Upper lobe of left lung (tissue), 6 donors: ENCODE data around the gene LDLRAD3. TPM values are rescaled to one million over a fixed set of nuclear protein-coding genes. Genes with fewer than 3 reads are reported as not detected.
"Not testable (repeated sequence)": the region's sequence is repeated elsewhere in the genome, so short reads cannot be mapped to it uniquely, and the experiment has no call there.

Source experiments
- ATAC-seq, 2 donors: fragments of 200-7000 bp; cut with Tn5 transposase; one replicate each; pipeline ENCODE4 v1.9.1; 2022; ENCODE audit warnings: mild to moderate bottlenecking in 2 of 2, moderate library complexity in 2 of 2; ENCODE audit not compliant: low FRiP score in 2 of 2
- DNase-seq, 2 donors: peaks; one replicate each; pipeline ENCODE4 v3.0.0-alpha.2; 2019 to 2020
- H3K27ac ChIP-seq, 4 donors: fragments of 200-600 bp; sonication (generic); one replicate each; pipeline ENCODE4 v1.5.1; 2016 to 2019
- H3K27me3 ChIP-seq, 4 donors: fragments of 200-600 bp; sonication (generic); one replicate each; pipeline ENCODE4 v1.5.1; 2017 to 2019
- H3K36me3 ChIP-seq, 4 donors: fragments of 200-600 bp; sonication (generic); one replicate each; pipeline ENCODE4 v1.5.1; 2016 to 2019
- H3K4me1 ChIP-seq, 4 donors: fragments of 200-600 bp; sonication (generic); one replicate each; pipeline ENCODE4 v1.5.1; 2018 to 2019
- H3K4me3 ChIP-seq, 4 donors: fragments of 200-600 bp; sonication (generic); one replicate each; pipeline ENCODE4 v1.5.1; 2017 to 2019; ENCODE audit warnings: mild to moderate bottlenecking in 2 of 4, moderate library complexity in 1 of 4
- H3K9me3 ChIP-seq, 4 donors: fragments of 200-600 bp; sonication (generic); one replicate each; pipeline ENCODE4 v1.5.1; 2018 to 2019
- CTCF ChIP-seq, 6 experiments: fragments of 450-650 bp in 4 of 6; fragments of 200-600 bp in 2 of 6; sonication (generic) in 2 of 6; IDR thresholded peaks; one replicate each; pipeline ENCODE4 v1.5.1; 2016 to 2019; ENCODE audit warnings: antibody characterized with exemption in 6 of 6
- EP300 ChIP-seq, 4 donors: sonication (generic); formaldehyde crosslinking; IDR thresholded peaks; one replicate each; pipeline ENCODE4 v1.5.1; 2017; ENCODE audit warnings: antibody characterized with exemption in 4 of 4, control low read depth in 2 of 4
- POLR2A ChIP-seq, 4 donors: fragments of 450-650 bp; IDR thresholded peaks; one replicate each; pipeline ENCODE4 v1.5.1; 2016 to 2017; ENCODE audit warnings: antibody characterized with exemption in 4 of 4, mild to moderate bottlenecking in 2 of 4
- POLR2AphosphoS5 ChIP-seq, 2 donors: sonication (generic); formaldehyde crosslinking; IDR thresholded peaks; one replicate each; pipeline ENCODE4 v1.5.1; 2017; ENCODE audit warnings: antibody characterized with exemption in 2 of 2
- WGBS, 2 donors: methylation state at CpG; one replicate each; pipeline ENCODE4 v1.1.5; 2017 to 2018; 5-methylcytosine and 5-hydroxymethylcytosine counted together
- total RNA-seq, 6 donors: library from RNA; depleted of rRNA in 4 of 6; stranded (reverse); fragments of >200 nt in 4 of 6; gene quantifications; one replicate each; pipeline versions ENCODE4 v1.1.0 to v1.2.1, GENCODE V29; 2016 to 2021
- donor health status: DM: no; HTN: no; CAD: no; lungs with moderate emphysema.
- donor health status: DM: no; HTN: yes; CAD: no; lungs with severe emphysema.

The LDLRAD3 gene
- total RNA-seq, 6 donors from 2014 or later, result 4.4 to 16.8 (median 7.4) TPM

GRCh38 chr11:36167073-36167472 is 223.2 kb downstream of the LDLRAD3 start:
- DNase-seq (no peak), ATAC-seq (no peak)
- no peaks in the 10 kb centered on the region for H3K36me3 ChIP-seq
- H3K9me3 ChIP-seq, result peaks cover 0 to 4% (median 0%) of the 10 kb centered on the region in 4 donors
- no peak for TF ChIP-seq POLR2AphosphoS5 (IDR thresholded peaks at IDR 0.05)
- no peak for TF ChIP-seq CTCF (IDR thresholded peaks at IDR 0.05)
- no peak for TF ChIP-seq EP300 (IDR thresholded peaks at IDR 0.05)
- TF ChIP-seq POLR2A (IDR thresholded peaks at IDR 0.05), result no peak
- no peak overlapping the region for H3K27ac ChIP-seq
- 94 to 100% methylated on average over 4 of the region's 4 CpGs for WGBS, 2 donors
- H3K4me3 ChIP-seq, result no peak overlapping the region
- no peaks in the 10 kb centered on the region for H3K27me3 ChIP-seq
- H3K4me1 ChIP-seq, result peaks cover 0 to 19% (median 1%) of the 10 kb centered on the region in 4 donors

GRCh38 chr11:36167729-36168128 is 223.9 kb downstream of the LDLRAD3 start:
- Histone ChIP-seq H3K9me3 (peaks cover 0 to 4% (median 0%) of the 10 kb centered on the region in 4 donors), H3K36me3 (no peaks in the 10 kb centered on the region), H3K27ac (no peak overlapping the region), H3K4me1 (peaks cover 0 to 17% (median 1%) of the 10 kb centered on the region in 4 donors), H3K27me3 (no peaks in the 10 kb centered on the region), H3K4me3 (no peak overlapping the region)
- TF ChIP-seq POLR2AphosphoS5 (IDR thresholded peaks at IDR 0.05), result no peak
- TF ChIP-seq EP300 (IDR thresholded peaks at IDR 0.05), result no peak
- TF ChIP-seq POLR2A (IDR thresholded peaks at IDR 0.05), result no peak
- TF ChIP-seq CTCF (IDR thresholded peaks at IDR 0.05), result no peak
- no peak for ATAC-seq
- WGBS, 2 donors, result 93 to 95% methylated on average over 6 of the region's 6 CpGs
- DNase-seq, result no peak

- TF ChIP-seq POLR2AphosphoS5 (IDR thresholded peaks at IDR 0.05), result no peak
- no peak for TF ChIP-seq CTCF (IDR thresholded peaks at IDR 0.05)
- no peak for TF ChIP-seq EP300 (IDR thresholded peaks at IDR 0.05)
- no peak for TF ChIP-seq POLR2A (IDR thresholded peaks at IDR 0.05)
- Histone ChIP-seq H3K36me3 (no peaks in the 10 kb centered on the region), H3K9me3 (no peaks in the 10 kb centered on the region), H3K4me1 (no peaks in the 10 kb centered on the region), H3K27ac (no peak overlapping the region), H3K27me3 (no peaks in the 10 kb centered on the region), H3K4me3 (no peak overlapping the region)
- no peak for DNase-seq
- 81% methylated on average over 2 of the region's 2 CpGs for WGBS, 2 donors
- peak in 1 of 2 donors; percentile 32 for ATAC-seq
Observed at GRCh38 chr11:36177836-36178235, 234.0 kb downstream of the LDLRAD3 start.

GRCh38 chr11:36186340-36187175 is 242.7 kb downstream of the LDLRAD3 start:
- TF ChIP-seq CTCF (IDR thresholded peaks at IDR 0.05) (no peak), EP300 (IDR thresholded peaks at IDR 0.05) (no peak), POLR2A (IDR thresholded peaks at IDR 0.05) (no peak)
- Histone ChIP-seq H3K27me3 (no peaks in the 10 kb centered on the region), H3K4me3 (no peak overlapping the region), H3K4me1 (no peaks in the 10 kb centered on the region), H3K27ac (no peak overlapping the region), H3K36me3 (no peaks in the 10 kb centered on the region), H3K9me3 (no peaks in the 10 kb centered on the region)
- 78 to 89% methylated on average over 6 of the region's 6 CpGs for WGBS, 2 donors
- DNase-seq (no peak), ATAC-seq (no peak)

- Histone ChIP-seq H3K27me3 (no peaks in the 10 kb centered on the region), H3K4me3 (no peak overlapping the region), H3K9me3 (no peaks in the 10 kb centered on the region), H3K36me3 (no peaks in the 10 kb centered on the region), H3K27ac (no peak overlapping the region), H3K4me1 (no peaks in the 10 kb centered on the region)
- TF ChIP-seq CTCF (IDR thresholded peaks at IDR 0.05) (no peak), EP300 (IDR thresholded peaks at IDR 0.05) (no peak), POLR2A (IDR thresholded peaks at IDR 0.05) (no peak), POLR2AphosphoS5 (IDR thresholded peaks at IDR 0.05) (no peak)
- 85 to 86% methylated on average over 3 of the region's 3 CpGs for WGBS, 2 donors
- ATAC-seq (no peak), DNase-seq (no peak)
Observed at GRCh38 chr11:36187622-36188021, 243.8 kb downstream of the LDLRAD3 start.

- not testable (repeated sequence) for H3K4me3 ChIP-seq, ATAC-seq, DNase-seq, H3K27ac ChIP-seq, H3K9me3 ChIP-seq, H3K4me1 ChIP-seq, H3K36me3 ChIP-seq, H3K27me3 ChIP-seq
- WGBS, 2 donors, result 75 to 100% methylated on average over 1 of the region's 1 CpG
Observed at GRCh38 chr11:36189735-36190134, 245.9 kb downstream of the LDLRAD3 start.
